OCI-LY7 (cell line): ENCODE data around the gene MKI67. TPM values are rescaled to one million over a fixed set of nuclear protein-coding genes. Genes with fewer than 3 reads are reported as not detected.
A peak's percentile ranks its signal among the peaks of the same experiment; 100 is the strongest.

Experiments
- BruUV-seq: library from RNA; stranded (reverse); fragments of 400-500 nt; replicated peaks from 2 replicates; lab custom pipeline; 2021; lab: Mats Ljungman, UMichigan
- CTCF ChIA-PET: fragments of 300-600 bp; sonication (Branson Sonifier 250); formaldehyde crosslinking; loops from one replicate; lab custom pipeline; 2022; ENCODE audit warnings: antibody characterized with exemption; ENCODE audit not compliant: unreplicated experiment; lab: Charles Lee
- POLR2A ChIA-PET: fragments of 300-600 bp; sonication (Branson Sonifier 250); formaldehyde crosslinking; loops from one replicate; lab custom pipeline; 2022; ENCODE audit warnings: antibody characterized with exemption; lab: Charles Lee
- DNase-seq: peaks from one replicate; pipeline ENCODE4 v3.0.0-alpha.2; 2015; ENCODE audit warnings: low spot score
- H2AFZ ChIP-seq: fragments of 200-600 bp; sonication (generic), shearing (Covaris generic); 2 replicates; pipeline ENCODE4 v1.6.1; 2014; ENCODE audit warnings: mild to moderate bottlenecking, antibody characterized with exemption, low read length, moderate library complexity
- H3K27ac ChIP-seq: fragments of 200-600 bp; sonication (generic); 2 replicates; pipeline ENCODE4 v1.5.1; 2014; ENCODE audit warnings: mixed run types, low read depth, mild to moderate bottlenecking, moderate library complexity, low read length, inconsistent platforms; ENCODE audit not compliant: poor library complexity, severe bottlenecking
- H3K36me3 ChIP-seq: fragments of 200-600 bp; sonication (generic); 2 replicates; pipeline ENCODE4 v1.6.1; 2014; ENCODE audit warnings: mild to moderate bottlenecking, antibody characterized with exemption, low read length, moderate library complexity, mixed read lengths; ENCODE audit not compliant: insufficient read depth
- H3K4me1 ChIP-seq: fragments of 200-600 bp; sonication (generic); 2 replicates; pipeline ENCODE4 v1.5.1; 2014; ENCODE audit warnings: mild to moderate bottlenecking, low read length; ENCODE audit not compliant: insufficient read depth, poor library complexity, severe bottlenecking
- H3K4me2 ChIP-seq: fragments of 200-600 bp; sonication (generic); 2 replicates; pipeline ENCODE4 v1.6.1; 2014; ENCODE audit warnings: mild to moderate bottlenecking, low read length
- H3K4me3 ChIP-seq: fragments of 200-600 bp; sonication (generic); 2 replicates; pipeline ENCODE4 v1.5.1; 2014; ENCODE audit warnings: mild to moderate bottlenecking, low read depth, low read length; ENCODE audit not compliant: poor library complexity, severe bottlenecking
- H3K79me2 ChIP-seq: fragments of 200-600 bp; sonication (generic); 2 replicates; pipeline ENCODE4 v1.6.1; 2016; ENCODE audit warnings: low read depth, mild to moderate bottlenecking, low read length, moderate library complexity, mixed read lengths; ENCODE audit not compliant: insufficient read depth
- H3K9me2 ChIP-seq: fragments of 200-600 bp; sonication (generic); 2 replicates; pipeline ENCODE4 v1.6.1; 2016; ENCODE audit warnings: mild to moderate bottlenecking, low read length, mixed read lengths; ENCODE audit not compliant: insufficient read depth
- H3K9me3 ChIP-seq: fragments of 200-600 bp; sonication (generic); 2 replicates; pipeline ENCODE4 v1.6.1; 2014; ENCODE audit warnings: mild to moderate bottlenecking, mixed run types, low read length, mixed read lengths
- H4K20me1 ChIP-seq: fragments of 200-600 bp; sonication (generic); 2 replicates; pipeline ENCODE4 v1.6.1; 2014; ENCODE audit warnings: mild to moderate bottlenecking, antibody characterized with exemption, low read length, moderate library complexity, mixed read lengths; ENCODE audit not compliant: insufficient read depth
- CTCF ChIP-seq: fragments of 200-600 bp; sonication (generic); conservative IDR thresholded peaks from 2 replicates; pipeline ENCODE4 v1.5.1; 2014; ENCODE audit warnings: mild to moderate bottlenecking, antibody characterized with exemption, low read length, moderate library complexity, mixed read lengths
- EZH2phosphoT487 ChIP-seq: fragments of 200-600 bp; sonication (generic); IDR thresholded peaks from 2 replicates; pipeline ENCODE4 v1.6.1; 2018; ENCODE audit warnings: low read depth, borderline replicate concordance, mild to moderate bottlenecking, mixed run types, antibody characterized with exemption, low read length, moderate library complexity, mixed read lengths
- intact Hi-C: fragments of 100-400 bp; cut with micrococcal nuclease; formaldehyde crosslinking; loops from one replicate; pipeline ENCODE4 v1.10.0; 2022; ENCODE audit not compliant: unreplicated experiment
- total RNA-seq, 2 experiments: library from RNA; depleted of rRNA in 1 of 2; stranded (reverse); fragments of >200 nt in 1 of 2; shearing (Covaris generic) in 1 of 2; gene quantifications; 2 replicates each; pipeline ENCODE4 v1.2.3, GENCODE V29; 2014 to 2022

Gene MKI67
- total RNA-seq, 2 experiments from 2014 or later, result 139 to 192 TPM

GRCh38 chr10:128151031-128151430 is 24.8 kb upstream of the MKI67 start:
- TF ChIP-seq CTCF, result no peak
- no peak for TF ChIP-seq EZH2phosphoT487
- intact Hi-C loops, result loop anchor here (10.0 kb wide), 1 partner anchor 436 kb away; no protein-coding TSS in a partner anchor
- no peaks in the 10 kb centered on the region for H3K9me2 ChIP-seq
- no TSS peak for BruUV-seq
- ChIA-PET CTCF (no interaction called here), POLR2A (interaction anchor here (0.5 to 0.6 kb wide), 2 partner anchors 15 to 39 kb away, joined by 3 to 4 read pairs; no protein-coding TSS in a partner anchor)
- H3K4me1 ChIP-seq, result peaks cover 10% of the 10 kb centered on the region
- no peak overlapping the region for H3K4me2 ChIP-seq
- DNase-seq, result no peak
- no peaks in the 10 kb centered on the region for H4K20me1 ChIP-seq
- no peak overlapping the region for H2AFZ ChIP-seq
- H3K9me3 ChIP-seq, result no peaks in the 10 kb centered on the region
- no peak overlapping the region for H3K27ac ChIP-seq
- H3K36me3 ChIP-seq, result no peaks in the 10 kb centered on the region
- H3K4me3 ChIP-seq, result no peak overlapping the region
- H3K79me2 ChIP-seq, result no peaks in the 10 kb centered on the region

GRCh38 chr10:128150561-128150960 is 24.3 kb upstream of the MKI67 start:
- no peak overlapping the region for H2AFZ ChIP-seq
- peaks cover 10% of the 10 kb centered on the region for H3K4me1 ChIP-seq
- no peak overlapping the region for H3K4me3 ChIP-seq
- ChIA-PET CTCF (no interaction called here), POLR2A (no interaction called here)
- H3K36me3 ChIP-seq, result no peaks in the 10 kb centered on the region
- 0 out of 2 replicates have a peak overlapping the region, but pooled peaks have one; percentile 59 for H3K4me2 ChIP-seq
- no peaks in the 10 kb centered on the region for H3K9me3 ChIP-seq
- no peak for DNase-seq
- H4K20me1 ChIP-seq, result no peaks in the 10 kb centered on the region
- no TSS peak for BruUV-seq
- H3K27ac ChIP-seq, result no peak overlapping the region
- H3K79me2 ChIP-seq, result no peaks in the 10 kb centered on the region
- TF ChIP-seq EZH2phosphoT487 (no peak), CTCF (no peak)
- intact Hi-C loops, result loop anchor here (1.0 to 10.0 kb wide), 2 partner anchors 72 to 436 kb away; no protein-coding TSS in a partner anchor
- H3K9me2 ChIP-seq, result no peaks in the 10 kb centered on the region

GRCh38 chr10:128150045-128150493 is 23.8 kb upstream of the MKI67 start:
- intact Hi-C loops, result loop anchor here (1.0 to 10.0 kb wide), 2 partner anchors 72 to 435 kb away; no protein-coding TSS in a partner anchor
- POLR2A ChIA-PET, result no interaction called here
- peak; percentile 69 for DNase-seq
- Histone ChIP-seq H3K79me2 (no peaks in the 10 kb centered on the region), H3K4me2 (peak overlapping the region; percentile 59; the same call in 1 of the 2 replicates), H3K4me1 (peaks cover 10% of the 10 kb centered on the region), H4K20me1 (no peaks in the 10 kb centered on the region), H3K9me2 (no peaks in the 10 kb centered on the region), H2AFZ (no peak overlapping the region), H3K4me3 (peak overlapping the region; percentile 41), H3K36me3 (no peaks in the 10 kb centered on the region), H3K27ac (no peak overlapping the region), H3K9me3 (no peaks in the 10 kb centered on the region)
- TF ChIP-seq CTCF (peak; percentile 78), EZH2phosphoT487 (no peak)
- BruUV-seq, result no TSS peak
- CTCF ChIA-PET, result no interaction called here
